SK-N-SH (cell line): ENCODE results near the gene LRRC58. TPM values are rescaled to one million over a fixed set of nuclear protein-coding genes. Genes with fewer than 3 reads are reported as not detected.

Experiments used
- CTCF ChIA-PET: fragments of 300-600, 350-600 bp; formaldehyde crosslinking; extraction: SDS; loops from one replicate; lab custom pipeline; 2021; lab: Yijun Ruan, JAX
- POLR2A ChIA-PET: fragments of 350-600 bp; sonication (Branson Sonifier 250); formaldehyde crosslinking; extraction: SDS; loops from one replicate; lab custom pipeline; 2020; ENCODE audit warnings: antibody characterized with exemption, inconsistent platforms; lab: Yijun Ruan, JAX
- DNase-seq: peaks from one replicate; pipeline ENCODE4 v3.0.0; 2012
- H2AFZ ChIP-seq: fragments of 200-600 bp; sonication (generic); 2 replicates; pipeline ENCODE4 v1.8.1; 2016; ENCODE audit warnings: antibody characterized with exemption, mild to moderate bottlenecking, low read depth
- H3F3A ChIP-seq: fragments of 200-600 bp; sonication (generic); replicated peaks from 2 replicates; pipeline ENCODE3; 2016; ENCODE audit warnings: antibody characterized with exemption, mild to moderate bottlenecking; ENCODE audit not compliant: insufficient read depth
- H3K27ac ChIP-seq, 2 experiments: fragments of 200-500 bp in 1 of 2; fragments of 200-600 bp in 1 of 2; sonication (Bioruptor generic) in 1 of 2; sonication (generic), shearing (Covaris generic) in 1 of 2; 2 replicates each; pipeline versions ENCODE4 v1.5.1 to v1.6.1; 2014 to 2016; ENCODE audit warnings: low read depth in 2 of 2, inconsistent platforms in 1 of 2, low read length in 1 of 2, mild to moderate bottlenecking in 1 of 2, mixed read lengths in 1 of 2
- H3K27me3 ChIP-seq: fragments of 200-600 bp; sonication (generic), shearing (Covaris generic); 2 replicates; pipeline ENCODE4 v1.6.1; 2016; ENCODE audit warnings: mixed run types; ENCODE audit not compliant: insufficient read depth
- H3K36me3 ChIP-seq, 2 experiments: fragments of 200-500 bp in 1 of 2; fragments of 200-600 bp in 1 of 2; sonication (Bioruptor generic) in 1 of 2; sonication (generic) in 1 of 2; replicated peaks in 1 of 2; 2 replicates each; pipeline versions ENCODE3 to v1.5.1; 2014 to 2016; ENCODE audit warnings: low read length in 1 of 2, mild to moderate bottlenecking in 1 of 2; ENCODE audit not compliant: insufficient read depth in 2 of 2, control insufficient read depth in 1 of 2
- H3K4me1 ChIP-seq, 2 experiments: fragments of 200-500 bp in 1 of 2; fragments of 200-600 bp in 1 of 2; sonication (Bioruptor generic) in 1 of 2; sonication (generic), shearing (Covaris generic) in 1 of 2; 2 replicates each; pipeline versions ENCODE4 v1.5.1 to v1.6.1; 2014 to 2016; ENCODE audit warnings: low read depth in 1 of 2, low read length in 1 of 2, mixed run types in 1 of 2; ENCODE audit not compliant: insufficient read depth in 2 of 2, control insufficient read depth in 1 of 2
- H3K4me2 ChIP-seq: fragments of 200-600 bp; sonication (generic), shearing (Covaris generic); 2 replicates; pipeline ENCODE4 v1.6.1; 2017; ENCODE audit warnings: mixed run types
- H3K4me3 ChIP-seq, 2 experiments: fragments of 200-500 bp in 1 of 2; fragments of 200-600 bp in 1 of 2; sonication (Bioruptor generic) in 1 of 2; sonication (generic), shearing (Covaris generic) in 1 of 2; 2 replicates each; pipeline versions ENCODE4 v1.5.1 to v1.8.1; 2014 to 2016; ENCODE audit warnings: low read depth in 2 of 2, inconsistent platforms in 1 of 2, low read length in 1 of 2, mild to moderate bottlenecking in 1 of 2, mixed read lengths in 1 of 2, moderate library complexity in 1 of 2
- H3K79me2 ChIP-seq: fragments of 200-600 bp; sonication (generic); 2 replicates; pipeline ENCODE4 v1.8.1; 2017; ENCODE audit warnings: mild to moderate bottlenecking; ENCODE audit not compliant: insufficient read depth
- H3K9ac ChIP-seq: fragments of 200-600 bp; sonication (generic); 2 replicates; pipeline ENCODE4 v1.6.1; 2017; ENCODE audit warnings: mixed run types
- H3K9me2 ChIP-seq: fragments of 200-600 bp; sonication (generic); 2 replicates; pipeline ENCODE4 v1.6.1; 2017; ENCODE audit warnings: mixed run types
- H3K9me3 ChIP-seq: fragments of 200-600 bp; sonication (generic); 2 replicates; pipeline ENCODE4 v1.6.1; 2017; ENCODE audit warnings: mixed run types, mild to moderate bottlenecking, moderate library complexity
- H4K20me1 ChIP-seq: fragments of 200-600 bp; sonication (generic); 2 replicates; pipeline ENCODE4 v1.6.1; 2017; ENCODE audit warnings: mild to moderate bottlenecking, mixed run types; ENCODE audit not compliant: insufficient read depth
- GATA2 ChIP-seq: sonication (generic); formaldehyde crosslinking; IDR thresholded peaks from 2 replicates; pipeline ENCODE4 v1.5.0; 2020; ENCODE audit warnings: mild to moderate bottlenecking, missing genetic modification reagents
- IRF3 ChIP-seq: fragments of 150-350 bp; IDR thresholded peaks from 2 replicates; pipeline ENCODE4 v1.6.1; 2016; ENCODE audit warnings: mild to moderate bottlenecking, low read depth, low read length
- JUND ChIP-seq: IDR thresholded peaks from 2 replicates; pipeline ENCODE4 v1.4.0; 2012
- MAX ChIP-seq: IDR thresholded peaks from 2 replicates; pipeline ENCODE4 v1.4.0; 2012; ENCODE audit warnings: low read depth
- MEF2A ChIP-seq: IDR thresholded peaks from 2 replicates; pipeline ENCODE4 v1.4.0; 2012; ENCODE audit warnings: low read depth, borderline replicate concordance
- MXI1 ChIP-seq: IDR thresholded peaks from 2 replicates; pipeline ENCODE4 v1.6.1; 2012; ENCODE audit warnings: mild to moderate bottlenecking, low read depth, low read length, improper control_type of control experiment
- NRF1 ChIP-seq: IDR thresholded peaks from 2 replicates; pipeline ENCODE4 v1.6.1; 2012; ENCODE audit warnings: low read depth, mild to moderate bottlenecking, low read length
- POLR2AphosphoS5 ChIP-seq: IDR thresholded peaks from 2 replicates; pipeline ENCODE4 v1.6.1; 2012; ENCODE audit warnings: low read depth, low read length
- RAD21 ChIP-seq: IDR thresholded peaks from 2 replicates; pipeline ENCODE4 v1.6.1; 2012; ENCODE audit warnings: mild to moderate bottlenecking, low read length
- SIN3A ChIP-seq: IDR thresholded peaks from 2 replicates; pipeline ENCODE4 v1.6.1; 2012; ENCODE audit warnings: low read depth, mild to moderate bottlenecking, low read length, moderate library complexity, borderline replicate concordance
- TEAD4 ChIP-seq: IDR thresholded peaks from 2 replicates; pipeline ENCODE4 v1.4.0; 2012; ENCODE audit warnings: mild to moderate bottlenecking, borderline replicate concordance; ENCODE audit not compliant: insufficient read depth
- YY1 ChIP-seq: IDR thresholded peaks from 2 replicates; pipeline ENCODE4 v1.4.0; 2012; ENCODE audit warnings: low read depth, mild to moderate bottlenecking
- ZBTB33 ChIP-seq: IDR thresholded peaks from 2 replicates; pipeline ENCODE4 v1.4.0; 2012; ENCODE audit warnings: low read depth, borderline replicate concordance
- WGBS: methylation state at CpG from one replicate; pipeline ENCODE4 v1.1.6; 2017; ENCODE audit warnings: low lambda C conversion rate; 5-methylcytosine and 5-hydroxymethylcytosine counted together
- polyA plus RNA-seq, 3 experiments: library from polyadenylated mRNA; depleted of rRNA; stranded (reverse); fragments of >200 nt; gene quantifications; 2 replicates each; pipeline ENCODE4 v1.2.3, GENCODE V29; 2012
- TF ChIP-seq, protein P1 (sequence below): fragments of 200-600 bp; sonication (generic); IDR thresholded peaks from 2 replicates; pipeline ENCODE4 v1.6.1; 2017; ENCODE audit warnings: antibody characterized with exemption, mild to moderate bottlenecking, moderate library complexity
- TF ChIP-seq, protein P2 (sequence below): fragments of 150-350 bp; IDR thresholded peaks from 2 replicates; pipeline ENCODE4 v1.6.1; 2017; ENCODE audit warnings: antibody characterized with exemption, low read length, low read depth, borderline replicate concordance
- TF ChIP-seq, protein P3 (sequence below): IDR thresholded peaks from 2 replicates; pipeline ENCODE4; 2012

Gene LRRC58
- polyA plus RNA-seq, 1 of the 3 experiments (the other 2 are of a cell fraction): 5.8 TPM

DNA sequence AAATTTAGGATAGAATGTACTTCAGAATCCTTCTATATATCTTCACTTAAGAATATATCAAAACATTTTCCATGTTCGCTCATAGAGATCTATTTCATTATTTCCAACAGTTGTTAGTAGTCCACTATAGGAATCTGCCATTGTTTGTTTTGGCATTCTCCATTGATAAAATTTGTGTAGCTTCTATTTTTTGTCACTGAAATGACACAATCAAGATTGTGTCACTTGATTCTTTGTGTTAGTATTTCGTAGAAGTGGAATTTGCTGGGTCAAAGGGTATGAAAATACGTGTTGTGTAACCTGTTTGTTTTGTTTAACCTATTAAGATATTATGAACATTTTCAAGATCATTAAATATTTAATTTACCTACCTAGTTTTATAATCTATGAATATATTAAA is 48.2 kb downstream of the LRRC58 start:
- Histone ChIP-seq H3K9me3 (no peaks in the 10 kb centered on the region), H3K27me3 (no peaks in the 10 kb centered on the region), H3K4me1 (no peaks in the 10 kb centered on the region), H3F3A (no peaks in the 10 kb centered on the region), H2AFZ (no peak overlapping the region), H3K9me2 (no peaks in the 10 kb centered on the region), H4K20me1 (no peaks in the 10 kb centered on the region), H3K27ac (no peak overlapping the region), H3K4me3 (no peak overlapping the region), H3K79me2 (no peaks in the 10 kb centered on the region), H3K4me2 (no peak overlapping the region), H3K36me3 (no peaks in the 10 kb centered on the region), H3K9ac (no peak overlapping the region)
- POLR2A ChIA-PET: no interaction called here
- TF ChIP-seq GATA2 (no peak), ZBTB33 (no peak), SIN3A (no peak), MEF2A (no peak)
- CTCF ChIA-PET: interaction anchor here (1.0 kb wide), 2 partner anchors 16 to 31 kb away, joined by 3 read pairs; no protein-coding TSS in a partner anchor
- WGBS: 77% methylated on average over 3 of the region's 3 CpGs
- DNase-seq: no peak

- CTCF ChIA-PET: interaction anchor here (1.3 to 1.7 kb wide), 2 partner anchors 55 to 118 kb away, joined by 4 to 5 read pairs; no protein-coding TSS in a partner anchor
- Histone ChIP-seq H3K9me2 (no peaks in the 10 kb centered on the region), H3K79me2 (no peaks in the 10 kb centered on the region), H3K9me3 (no peaks in the 10 kb centered on the region), H3K27me3 (no peaks in the 10 kb centered on the region), H3K27ac (no peak overlapping the region), H4K20me1 (no peaks in the 10 kb centered on the region), H3K36me3 (no peaks in the 10 kb centered on the region), H3F3A (no peaks in the 10 kb centered on the region), H3K9ac (no peak overlapping the region), H3K4me1 (no peaks in the 10 kb centered on the region), H2AFZ (no peak overlapping the region), H3K4me2 (no peak overlapping the region), H3K4me3 (no peak overlapping the region)
- DNase-seq: no peak
- POLR2A ChIA-PET: no interaction called here
- TF ChIP-seq MXI1: no peak
- TF ChIP-seq MAX: no peak
- no peak for TF ChIP-seq RAD21
Measured at GRCh38 chr3:120299403-120299802, 49.8 kb downstream of the LRRC58 start.

DNA sequence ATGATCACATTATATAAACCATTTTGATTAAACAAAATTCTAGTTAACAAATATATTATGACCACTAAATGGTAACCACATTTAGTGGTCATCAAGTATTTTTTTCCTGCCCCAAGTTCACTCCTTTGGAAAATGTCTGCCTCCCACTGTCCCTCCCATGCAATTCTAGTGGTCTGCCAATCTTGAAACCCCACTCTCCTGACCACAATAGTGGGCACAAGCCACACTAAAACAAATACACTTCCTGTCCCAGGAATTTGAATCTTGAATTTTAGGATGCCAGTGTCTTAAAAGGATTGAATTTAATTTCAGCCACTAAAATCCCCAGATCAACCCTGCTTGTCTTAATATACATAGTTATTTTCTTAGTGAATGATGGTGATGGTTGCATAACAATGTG is 50.2 kb downstream of the LRRC58 start:
- Histone ChIP-seq H4K20me1 (no peaks in the 10 kb centered on the region), H3K36me3 (no peaks in the 10 kb centered on the region), H3K4me1 (no peaks in the 10 kb centered on the region), H3K9me2 (no peaks in the 10 kb centered on the region), H3K9ac (no peak overlapping the region), H2AFZ (no peak overlapping the region), H3K9me3 (no peaks in the 10 kb centered on the region), H3K4me3 (no peak overlapping the region), H3K79me2 (no peaks in the 10 kb centered on the region), H3K27me3 (no peaks in the 10 kb centered on the region), H3K27ac (no peak overlapping the region), H3K4me2 (no peak overlapping the region), H3F3A (no peaks in the 10 kb centered on the region)
- ChIA-PET POLR2A (no interaction called here), CTCF (interaction anchor here (0.9 to 1.7 kb wide), 2 partner anchors 23 to 118 kb away, joined by 3 to 5 read pairs; no protein-coding TSS in a partner anchor)
- no peak for DNase-seq
- TF ChIP-seq NRF1 (no peak), TEAD4 (no peak), POLR2AphosphoS5 (no peak), YY1 (no peak), RAD21 (no peak), IRF3 (no peak), JUND (no peak)
- TF ChIP-seq, protein P1, sequence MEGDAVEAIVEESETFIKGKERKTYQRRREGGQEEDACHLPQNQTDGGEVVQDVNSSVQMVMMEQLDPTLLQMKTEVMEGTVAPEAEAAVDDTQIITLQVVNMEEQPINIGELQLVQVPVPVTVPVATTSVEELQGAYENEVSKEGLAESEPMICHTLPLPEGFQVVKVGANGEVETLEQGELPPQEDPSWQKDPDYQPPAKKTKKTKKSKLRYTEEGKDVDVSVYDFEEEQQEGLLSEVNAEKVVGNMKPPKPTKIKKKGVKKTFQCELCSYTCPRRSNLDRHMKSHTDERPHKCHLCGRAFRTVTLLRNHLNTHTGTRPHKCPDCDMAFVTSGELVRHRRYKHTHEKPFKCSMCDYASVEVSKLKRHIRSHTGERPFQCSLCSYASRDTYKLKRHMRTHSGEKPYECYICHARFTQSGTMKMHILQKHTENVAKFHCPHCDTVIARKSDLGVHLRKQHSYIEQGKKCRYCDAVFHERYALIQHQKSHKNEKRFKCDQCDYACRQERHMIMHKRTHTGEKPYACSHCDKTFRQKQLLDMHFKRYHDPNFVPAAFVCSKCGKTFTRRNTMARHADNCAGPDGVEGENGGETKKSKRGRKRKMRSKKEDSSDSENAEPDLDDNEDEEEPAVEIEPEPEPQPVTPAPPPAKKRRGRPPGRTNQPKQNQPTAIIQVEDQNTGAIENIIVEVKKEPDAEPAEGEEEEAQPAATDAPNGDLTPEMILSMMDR: no peak
- TF ChIP-seq, protein P2, sequence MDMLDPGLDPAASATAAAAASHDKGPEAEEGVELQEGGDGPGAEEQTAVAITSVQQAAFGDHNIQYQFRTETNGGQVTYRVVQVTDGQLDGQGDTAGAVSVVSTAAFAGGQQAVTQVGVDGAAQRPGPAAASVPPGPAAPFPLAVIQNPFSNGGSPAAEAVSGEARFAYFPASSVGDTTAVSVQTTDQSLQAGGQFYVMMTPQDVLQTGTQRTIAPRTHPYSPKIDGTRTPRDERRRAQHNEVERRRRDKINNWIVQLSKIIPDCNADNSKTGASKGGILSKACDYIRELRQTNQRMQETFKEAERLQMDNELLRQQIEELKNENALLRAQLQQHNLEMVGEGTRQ: no peak
- TF ChIP-seq, protein P3, sequence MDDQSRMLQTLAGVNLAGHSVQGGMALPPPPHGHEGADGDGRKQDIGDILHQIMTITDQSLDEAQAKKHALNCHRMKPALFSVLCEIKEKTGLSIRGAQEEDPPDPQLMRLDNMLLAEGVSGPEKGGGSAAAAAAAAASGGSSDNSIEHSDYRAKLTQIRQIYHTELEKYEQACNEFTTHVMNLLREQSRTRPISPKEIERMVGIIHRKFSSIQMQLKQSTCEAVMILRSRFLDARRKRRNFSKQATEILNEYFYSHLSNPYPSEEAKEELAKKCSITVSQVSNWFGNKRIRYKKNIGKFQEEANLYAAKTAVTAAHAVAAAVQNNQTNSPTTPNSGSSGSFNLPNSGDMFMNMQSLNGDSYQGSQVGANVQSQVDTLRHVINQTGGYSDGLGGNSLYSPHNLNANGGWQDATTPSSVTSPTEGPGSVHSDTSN: no peak
